K562 (cell line): ENCODE data around the gene EBI3. TPM values are rescaled to one million over a fixed set of nuclear protein-coding genes. Genes with fewer than 3 reads are reported as not detected.
A peak's percentile ranks its signal among the peaks of the same experiment; 100 is the strongest.

Source experiments
- ARID1B ChIP-seq: fragments of 450-650 bp; IDR thresholded peaks from 2 replicates; pipeline ENCODE4 v1.6.1; 2016; ENCODE audit warnings: antibody characterized with exemption, mild to moderate bottlenecking, inconsistent platforms
- ATF6 ChIP-seq: sonication (generic); formaldehyde crosslinking; IDR thresholded peaks from 2 replicates; pipeline ENCODE4 v1.4.0; 2020; ENCODE audit warnings: mild to moderate bottlenecking, missing genetic modification reagents
- CEBPZ ChIP-seq: fragments of 150-350 bp; IDR thresholded peaks from 2 replicates; pipeline ENCODE4 v1.6.1; 2014; ENCODE audit warnings: low read depth, mild to moderate bottlenecking, low read length, borderline replicate concordance
- HDAC2 ChIP-seq: fragments of 450-650 bp; IDR thresholded peaks from 2 replicates; pipeline ENCODE4 v1.6.1; 2016; ENCODE audit warnings: mild to moderate bottlenecking
- MCM5 ChIP-seq: fragments of 450-650 bp; IDR thresholded peaks from 2 replicates; pipeline ENCODE4 v1.6.1; 2016; ENCODE audit warnings: low read depth
- MIER1 ChIP-seq: fragments of 450-650 bp; IDR thresholded peaks from 2 replicates; pipeline ENCODE4 v1.6.1; 2016; ENCODE audit warnings: antibody characterized with exemption, mild to moderate bottlenecking, low read depth
- MITF ChIP-seq: IDR thresholded peaks from 2 replicates; pipeline ENCODE4 v1.6.1; 2014; ENCODE audit warnings: antibody characterized with exemption
- PTBP1 ChIP-seq: fragments of 200-400 bp; formaldehyde crosslinking; IDR thresholded peaks from 2 replicates; pipeline ENCODE4 v1.6.1; 2017; ENCODE audit warnings: low read depth, low read length
- RBM14 ChIP-seq: fragments of 200-400 bp; formaldehyde crosslinking; IDR thresholded peaks from 2 replicates; pipeline ENCODE4 v1.6.1; 2018; ENCODE audit warnings: low read depth, mild to moderate bottlenecking, low read length, moderate library complexity, borderline replicate concordance; ENCODE audit not compliant: insufficient read depth
- RBM15 ChIP-seq: fragments of 200-400 bp; formaldehyde crosslinking; IDR thresholded peaks from 2 replicates; pipeline ENCODE4 v1.6.1; 2018; ENCODE audit warnings: mild to moderate bottlenecking, low read length, moderate library complexity; ENCODE audit not compliant: insufficient read depth
- RBM39 ChIP-seq: fragments of 200-400 bp; formaldehyde crosslinking; optimal IDR thresholded peaks from 2 replicates; pipeline ENCODE3; 2018; ENCODE audit warnings: low read depth, low read length
- ZC3H8 ChIP-seq: fragments of 450-650 bp; IDR thresholded peaks from 2 replicates; pipeline ENCODE4 v1.6.1; 2017
- ZNF274 ChIP-seq: IDR thresholded peaks from 2 replicates; pipeline ENCODE4 v1.6.1; 2011; ENCODE audit warnings: low read depth, mild to moderate bottlenecking, low read length, moderate library complexity, borderline replicate concordance
- ZNF764 ChIP-seq: fragments of 250-450 bp; sonication (Bioruptor Pico); IDR thresholded peaks from 2 replicates; pipeline ENCODE4 v1.4.0; 2020; ENCODE audit warnings: low read depth, mild to moderate bottlenecking, moderate library complexity
- ZNF830 ChIP-seq: fragments of 250-450 bp; sonication (Bioruptor Pico); IDR thresholded peaks from 2 replicates; pipeline ENCODE4 v1.5.0; 2021; ENCODE audit warnings: mild to moderate bottlenecking
- polyA plus RNA-seq, 8 experiments: library from polyadenylated mRNA; depleted of rRNA in 4 of 8; stranded (reverse) in 5 of 8; unstranded in 3 of 8; fragments of >200 nt; fragmentation: Nextera tagmentation in 2 of 8; fragmentation: Illumina TruSeq in 1 of 8; extraction: Ambion mirVana in 2 of 8; extraction: Trizol in 1 of 8; gene quantifications; 2 replicates each; pipeline versions ENCODE4 v1.2.1 to v1.2.3, GENCODE V29; 2011 to 2014; ENCODE audit warnings: inconsistent platforms in 1 of 8, missing spikeins in 1 of 8
- total RNA-seq, 7 experiments: library from RNA; depleted of rRNA in 6 of 7; stranded (reverse); fragments of >200 nt in 6 of 7; fragmentation: Illumina TruSeq in 2 of 7; extraction: Trizol in 2 of 7; gene quantifications; 2 replicates each; pipeline versions ENCODE4 v1.2.1 to v1.2.3, GENCODE V29; 2011 to 2021; ENCODE audit warnings: low replicate concordance in 1 of 7
- TF ChIP-seq, protein P1 (sequence below): fragments of 450-650 bp; IDR thresholded peaks from 2 replicates; pipeline ENCODE4 v1.6.1; 2016; ENCODE audit warnings: borderline replicate concordance

EBI3 gene
- total and polyA plus RNA-seq, 9 of the 15 experiments (the other 6 are each of a cell fraction or from before 2014, with no cell fraction given), result 0.08 to 0.35 (median 0.22) TPM; not detected in 6

DNA sequence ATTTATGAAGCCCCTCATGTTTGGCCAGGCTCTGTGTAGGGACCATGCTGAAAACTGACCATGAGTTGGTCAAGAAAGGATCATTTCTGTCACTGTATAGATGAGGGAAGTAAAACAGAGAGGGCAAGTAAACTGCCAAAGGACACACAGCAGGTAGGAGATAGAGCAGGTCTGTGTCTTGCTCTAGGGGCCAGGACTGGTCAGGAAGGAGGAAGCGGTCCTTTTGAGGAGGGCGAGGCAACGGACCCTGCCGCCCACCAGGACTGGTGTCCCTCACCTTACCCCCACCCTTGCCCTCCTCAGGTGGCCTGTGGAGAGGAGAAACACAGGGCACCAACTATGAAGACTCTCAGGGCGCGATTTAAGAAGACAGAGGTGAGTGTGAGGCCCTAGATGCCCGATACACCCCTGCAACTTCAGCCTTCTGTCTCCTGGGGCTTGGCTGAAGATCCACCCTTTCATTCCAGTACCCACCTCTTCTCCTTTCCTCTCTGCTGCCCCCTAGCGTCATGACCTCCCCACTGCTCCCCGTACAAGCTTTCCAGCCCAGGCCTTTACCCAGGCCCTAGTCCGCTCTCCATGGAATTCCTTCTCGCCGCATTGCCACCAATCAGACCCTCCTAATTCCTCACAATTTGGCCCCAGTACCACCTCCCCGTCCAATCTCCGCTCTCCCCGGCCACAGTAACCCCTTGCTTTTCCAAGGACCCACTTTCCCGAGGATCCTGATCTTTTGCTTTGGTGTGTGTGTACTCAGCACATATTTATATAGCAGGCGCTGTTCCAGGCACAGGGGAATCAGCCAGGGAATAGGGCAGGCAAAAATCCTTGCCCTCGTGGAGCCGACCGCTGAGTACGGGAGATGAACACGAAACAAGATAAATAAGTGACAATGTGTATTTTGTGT lies 43.0 kb upstream of the EBI3 start (continued):
- TF ChIP-seq ZNF274 (no peak), MIER1 (no peak), HDAC2 (0 out of 2 replicates have a peak, but pooled peaks have one; percentile 24), RBM15 (no peak), CEBPZ (no peak), ARID1B (no peak), MITF (no peak), ZC3H8 (no peak), ZNF764 (CRISPR knock-in tag) (no peak), RBM39 (no peak), ATF6 (CRISPR knock-in tag) (no peak), PTBP1 (peak; percentile 89), RBM14 (no peak), ZNF830 (no peak), MCM5 (no peak)
- TF ChIP-seq, protein P1, sequence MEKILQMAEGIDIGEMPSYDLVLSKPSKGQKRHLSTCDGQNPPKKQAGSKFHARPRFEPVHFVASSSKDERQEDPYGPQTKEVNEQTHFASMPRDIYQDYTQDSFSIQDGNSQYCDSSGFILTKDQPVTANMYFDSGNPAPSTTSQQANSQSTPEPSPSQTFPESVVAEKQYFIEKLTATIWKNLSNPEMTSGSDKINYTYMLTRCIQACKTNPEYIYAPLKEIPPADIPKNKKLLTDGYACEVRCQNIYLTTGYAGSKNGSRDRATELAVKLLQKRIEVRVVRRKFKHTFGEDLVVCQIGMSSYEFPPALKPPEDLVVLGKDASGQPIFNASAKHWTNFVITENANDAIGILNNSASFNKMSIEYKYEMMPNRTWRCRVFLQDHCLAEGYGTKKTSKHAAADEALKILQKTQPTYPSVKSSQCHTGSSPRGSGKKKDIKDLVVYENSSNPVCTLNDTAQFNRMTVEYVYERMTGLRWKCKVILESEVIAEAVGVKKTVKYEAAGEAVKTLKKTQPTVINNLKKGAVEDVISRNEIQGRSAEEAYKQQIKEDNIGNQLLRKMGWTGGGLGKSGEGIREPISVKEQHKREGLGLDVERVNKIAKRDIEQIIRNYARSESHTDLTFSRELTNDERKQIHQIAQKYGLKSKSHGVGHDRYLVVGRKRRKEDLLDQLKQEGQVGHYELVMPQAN, result no peak
